ENCODE measurements around the gene STK39. TPM values are rescaled to one million over a fixed set of nuclear protein-coding genes. Genes with fewer than 3 reads are reported as not detected.

Gene STK39
- polyA plus RNA-seq, 4 donors, result 19.0 to 68.7 (median 41.3) TPM

DNA sequence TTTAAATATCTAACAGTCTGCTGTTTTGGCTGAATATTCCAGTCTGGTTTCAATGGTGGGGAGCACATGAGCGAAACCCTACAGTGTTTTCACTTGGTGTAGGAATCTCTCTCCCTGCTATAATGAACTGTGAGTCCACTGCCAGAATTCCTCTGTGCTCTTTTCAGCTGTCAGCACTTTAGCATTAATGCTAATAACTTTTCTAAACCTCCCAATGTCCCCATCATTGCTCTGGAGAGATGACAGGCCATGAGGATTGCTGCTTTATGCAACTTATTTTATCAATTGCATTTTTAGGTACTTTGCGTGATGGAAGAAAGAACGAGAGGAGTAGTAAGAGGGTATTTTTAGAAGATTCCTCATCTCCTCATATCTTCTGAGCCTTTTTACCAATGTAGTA, 25.3 kb downstream of the STK39 start:
- Histone ChIP-seq H3K27ac (ENCODE audit: low read depth in 1 of 3, low read length in 2 of 3) (peak overlapping the region in 2 of 3 donors; percentile 53 to 73), H3K4me1 (ENCODE audit: control insufficient read depth in 3 of 3, insufficient read depth in 2 of 3, low read depth in 1 of 3, low read length in 2 of 3) (peaks cover 3 to 23% (median 8%) of the 10 kb centered on the region in 3 donors), H3K36me3 (ENCODE audit: control insufficient read depth in 3 of 3, insufficient read depth in 2 of 3, low read depth in 1 of 3, low read length in 3 of 3) (no peaks in the 10 kb centered on the region), H3K9me3 (ENCODE audit: control insufficient read depth in 2 of 2, insufficient read depth in 1 of 2, low read depth in 1 of 2, low read length in 1 of 2) (no peaks in the 10 kb centered on the region), H3K27me3 (ENCODE audit: control insufficient read depth in 3 of 3, insufficient read depth in 3 of 3, low read length in 3 of 3) (no peaks in the 10 kb centered on the region), H3K4me3 (ENCODE audit: low read depth in 1 of 3, low read length in 3 of 3) (no peak overlapping the region)
- no peak for FAIRE-seq
- WGBS, 3 donors, result 93 to 95% (median 94%) methylated on average over 3 of the region's 3 CpGs
- no peak for DNase-seq

DNA sequence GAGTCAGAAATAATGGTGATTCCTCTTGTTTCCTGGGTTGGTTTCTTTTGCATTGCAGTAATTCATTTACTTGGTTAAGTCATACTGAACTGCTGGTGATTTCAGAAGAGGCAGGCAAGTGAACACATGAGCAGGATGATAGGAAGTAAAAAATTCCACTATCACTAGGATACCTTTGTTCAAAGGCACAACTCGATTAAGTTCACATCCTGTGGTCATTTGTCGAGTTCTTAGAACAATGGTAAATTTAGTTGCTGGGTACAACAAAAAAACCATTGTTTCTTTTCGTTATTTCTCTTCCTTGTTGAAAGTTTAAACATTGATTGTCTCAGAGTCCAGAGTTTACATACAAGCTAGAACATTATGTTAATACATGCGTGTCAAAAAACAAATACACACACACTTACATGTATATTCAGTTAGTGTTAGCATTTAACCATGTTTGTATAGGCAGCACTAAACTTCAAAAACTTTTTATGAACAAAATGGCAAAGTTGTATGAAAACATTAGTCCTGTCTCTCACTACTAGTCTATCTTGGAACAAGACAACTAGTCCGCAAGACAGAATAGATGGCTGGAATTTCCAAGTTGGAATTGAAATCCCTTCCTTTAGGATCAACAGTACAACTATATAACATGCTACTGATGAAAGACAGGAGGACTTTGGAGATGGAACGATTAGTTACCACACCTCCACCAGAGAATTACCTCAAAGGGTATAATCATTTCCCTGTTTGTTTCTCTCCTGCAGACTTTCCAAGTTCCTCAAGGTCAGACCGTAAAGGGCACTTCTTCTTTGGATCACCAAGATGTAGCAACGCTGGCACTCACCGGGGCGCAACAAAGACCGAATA, 26.2 kb downstream of the STK39 start:
- Histone ChIP-seq H3K27ac (ENCODE audit: low read depth in 1 of 3, low read length in 2 of 3) (peak overlapping the region; percentile 68 to 76 (median 75)), H3K4me3 (ENCODE audit: low read depth in 1 of 3, low read length in 3 of 3) (no peak overlapping the region), H3K36me3 (ENCODE audit: control insufficient read depth in 3 of 3, insufficient read depth in 2 of 3, low read depth in 1 of 3, low read length in 3 of 3) (peaks cover 0 to 3% (median 0%) of the 10 kb centered on the region in 3 donors), H3K4me1 (ENCODE audit: control insufficient read depth in 3 of 3, insufficient read depth in 2 of 3, low read depth in 1 of 3, low read length in 2 of 3) (peaks cover 3 to 23% (median 12%) of the 10 kb centered on the region in 3 donors), H3K9me3 (ENCODE audit: control insufficient read depth in 2 of 2, insufficient read depth in 1 of 2, low read depth in 1 of 2, low read length in 1 of 2) (no peaks in the 10 kb centered on the region), H3K27me3 (ENCODE audit: control insufficient read depth in 3 of 3, insufficient read depth in 3 of 3, low read length in 3 of 3) (no peaks in the 10 kb centered on the region)
- FAIRE-seq (no peak), DNase-seq (peak; percentile 69 to 77)
- 18 to 62% (median 29%) methylated on average over 11 of the region's 11 CpGs for WGBS, 3 donors

DNA sequence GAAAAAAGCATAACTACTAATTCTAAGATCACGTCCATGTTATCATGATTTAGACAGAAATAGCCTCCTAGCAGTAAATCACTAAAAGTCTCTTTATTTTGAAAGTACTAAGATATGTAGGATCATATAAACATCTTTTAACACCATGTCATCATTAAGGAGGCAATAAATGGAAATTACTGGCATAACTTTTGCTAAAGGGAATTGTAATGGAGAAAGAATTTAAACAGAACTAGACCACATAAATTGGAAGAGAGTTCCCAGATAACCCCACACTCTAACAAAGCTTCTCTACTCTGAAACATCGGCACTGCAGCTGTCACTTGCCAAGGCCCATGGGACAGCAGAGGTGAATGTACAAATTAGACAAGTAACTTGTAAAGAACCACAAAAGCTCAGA, 29.5 kb downstream of the STK39 start:
- WGBS, 3 donors, result 60 to 65% (median 62%) methylated on average over 2 of the region's 2 CpGs
- Histone ChIP-seq H3K9me3 (ENCODE audit: control insufficient read depth in 2 of 2, insufficient read depth in 1 of 2, low read depth in 1 of 2, low read length in 1 of 2) (no peaks in the 10 kb centered on the region), H3K27ac (ENCODE audit: low read depth in 1 of 3, low read length in 2 of 3) (peak overlapping the region in 1 of 3 donors; percentile 32), H3K27me3 (ENCODE audit: control insufficient read depth in 3 of 3, insufficient read depth in 3 of 3, low read length in 3 of 3) (no peaks in the 10 kb centered on the region), H3K4me1 (ENCODE audit: control insufficient read depth in 3 of 3, insufficient read depth in 2 of 3, low read depth in 1 of 3, low read length in 2 of 3) (peaks cover 14 to 24% (median 17%) of the 10 kb centered on the region in 3 donors), H3K36me3 (ENCODE audit: control insufficient read depth in 3 of 3, insufficient read depth in 2 of 3, low read depth in 1 of 3, low read length in 3 of 3) (peaks cover 0 to 6% (median 0%) of the 10 kb centered on the region in 3 donors), H3K4me3 (ENCODE audit: low read depth in 1 of 3, low read length in 3 of 3) (no peak overlapping the region)
- DNase-seq, result no peak
- no peak for FAIRE-seq

DNA sequence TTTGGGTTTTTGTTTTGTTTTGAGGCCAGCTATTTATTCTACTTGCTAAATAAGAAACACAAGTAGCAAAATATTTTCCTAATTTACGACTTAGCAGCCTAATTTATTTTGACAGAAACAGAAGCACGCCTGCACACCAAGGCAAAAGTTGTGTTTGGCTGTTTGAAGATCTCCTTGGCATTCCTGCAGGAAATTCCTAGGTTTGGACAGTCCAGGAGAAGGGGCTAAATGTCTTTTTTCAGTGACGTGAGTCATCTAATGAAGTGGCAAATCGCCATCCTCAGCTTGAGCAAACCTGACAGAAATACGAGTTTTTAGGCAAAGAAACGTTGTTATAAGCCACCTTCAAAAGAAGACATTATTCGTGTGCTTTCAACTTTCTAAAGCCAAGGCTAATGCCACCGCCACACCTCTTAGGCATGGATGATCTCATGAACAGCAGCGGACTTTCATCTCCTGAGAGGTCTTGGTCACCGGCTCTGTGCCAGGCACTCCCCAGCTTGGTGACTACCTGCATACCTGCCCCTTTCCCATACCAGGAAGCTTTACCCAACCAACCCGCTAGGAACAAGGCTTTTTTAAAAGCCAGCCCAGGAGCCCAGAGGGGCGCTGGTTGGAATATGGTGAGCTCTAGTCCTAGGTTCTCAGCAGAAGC, 30.9 kb downstream of the STK39 start:
- peak overlapping the region in 2 of 3 donors; percentile 91 to 94 for H3K27ac ChIP-seq (ENCODE audit: low read depth in 1 of 3, low read length in 2 of 3)
- H3K9me3 ChIP-seq (ENCODE audit: control insufficient read depth in 2 of 2, insufficient read depth in 1 of 2, low read depth in 1 of 2, low read length in 1 of 2), result no peaks in the 10 kb centered on the region
- 22 to 72% (median 36%) methylated on average over 12 of the region's 12 CpGs for WGBS, 3 donors
- H3K36me3 ChIP-seq (ENCODE audit: control insufficient read depth in 3 of 3, insufficient read depth in 2 of 3, low read depth in 1 of 3, low read length in 3 of 3), result peaks cover 0 to 6% (median 0%) of the 10 kb centered on the region in 3 donors
- H3K4me1 ChIP-seq (ENCODE audit: control insufficient read depth in 3 of 3, insufficient read depth in 2 of 3, low read depth in 1 of 3, low read length in 2 of 3), result peaks cover 18 to 35% (median 22%) of the 10 kb centered on the region in 3 donors
- DNase-seq (peak in 1 of 2 donors; percentile 98), FAIRE-seq (no peak)
- no peaks in the 10 kb centered on the region for H3K27me3 ChIP-seq (ENCODE audit: control insufficient read depth in 3 of 3, insufficient read depth in 3 of 3, low read length in 3 of 3)
- no peak overlapping the region for H3K4me3 ChIP-seq (ENCODE audit: low read depth in 1 of 3, low read length in 3 of 3)

DNA sequence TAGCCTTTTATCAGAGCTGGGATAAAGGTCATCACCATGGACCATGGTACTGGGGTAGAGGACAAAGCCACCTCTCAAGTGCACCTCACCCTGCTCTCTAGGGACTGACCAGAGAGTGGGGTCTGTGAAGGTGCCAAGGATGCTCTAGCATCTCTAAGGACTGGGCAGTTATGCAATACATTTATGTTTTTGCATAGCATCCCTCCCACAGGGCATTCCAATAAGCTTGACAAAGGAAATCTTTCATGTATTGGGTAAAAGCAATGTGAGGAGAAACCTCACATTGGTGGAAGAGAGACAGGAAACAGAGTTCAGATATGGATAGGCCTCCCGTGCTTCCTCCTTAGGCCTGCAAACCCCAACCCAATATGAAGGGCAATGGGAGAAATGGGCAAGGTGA, 31.6 kb downstream of the STK39 start:
- FAIRE-seq (no peak), DNase-seq (no peak)
- WGBS, 3 donors, result 49 to 65% (median 50%) methylated on average over 1 of the region's 1 CpG

DNA sequence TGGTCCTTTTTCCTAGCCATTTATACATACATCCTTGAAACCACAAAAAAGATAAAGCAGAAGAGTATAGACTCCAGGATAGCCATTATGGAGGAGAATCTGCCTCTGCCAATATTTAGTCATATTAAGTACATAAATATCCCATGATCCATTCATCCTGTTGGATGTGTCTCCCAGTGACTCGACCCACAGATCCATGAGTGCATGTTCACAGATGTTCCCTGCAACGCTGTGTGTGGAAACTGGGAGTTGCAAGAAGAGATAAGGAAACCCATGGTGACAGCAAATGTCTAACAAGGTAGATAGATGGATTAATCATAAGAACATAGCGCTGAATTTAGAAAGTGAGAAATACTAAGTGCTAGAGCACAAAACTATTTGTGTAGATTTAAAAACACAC, 34.5 kb downstream of the STK39 start:
- no peaks in the 10 kb centered on the region for H3K9me3 ChIP-seq (ENCODE audit: control insufficient read depth in 2 of 2, insufficient read depth in 1 of 2, low read depth in 1 of 2, low read length in 1 of 2)
- no peak overlapping the region for H3K4me3 ChIP-seq (ENCODE audit: low read depth in 1 of 3, low read length in 3 of 3)
- H3K27ac ChIP-seq (ENCODE audit: low read depth in 1 of 3, low read length in 2 of 3), result peak overlapping the region in 1 of 3 donors; percentile 75
- 66 to 72% (median 69%) methylated on average over 3 of the region's 3 CpGs for WGBS, 3 donors
- peaks cover 16 to 26% (median 23%) of the 10 kb centered on the region in 3 donors for H3K4me1 ChIP-seq (ENCODE audit: control insufficient read depth in 3 of 3, insufficient read depth in 2 of 3, low read depth in 1 of 3, low read length in 2 of 3)
- FAIRE-seq (no peak), DNase-seq (no peak)
- peaks cover 0 to 12% (median 0%) of the 10 kb centered on the region in 3 donors for H3K36me3 ChIP-seq (ENCODE audit: control insufficient read depth in 3 of 3, insufficient read depth in 2 of 3, low read depth in 1 of 3, low read length in 3 of 3)
- no peaks in the 10 kb centered on the region for H3K27me3 ChIP-seq (ENCODE audit: control insufficient read depth in 3 of 3, insufficient read depth in 3 of 3, low read length in 3 of 3)

More for the DNA sequence above, 31.6 kb downstream of the STK39 start:
- Histone ChIP-seq H3K27me3 (ENCODE audit: control insufficient read depth in 3 of 3, insufficient read depth in 3 of 3, low read length in 3 of 3) (no peaks in the 10 kb centered on the region), H3K27ac (ENCODE audit: low read depth in 1 of 3, low read length in 2 of 3) (peak overlapping the region in 2 of 3 donors; percentile 91 to 94), H3K4me1 (ENCODE audit: control insufficient read depth in 3 of 3, insufficient read depth in 2 of 3, low read depth in 1 of 3, low read length in 2 of 3) (peaks cover 18 to 34% (median 23%) of the 10 kb centered on the region in 3 donors), H3K9me3 (ENCODE audit: control insufficient read depth in 2 of 2, insufficient read depth in 1 of 2, low read depth in 1 of 2, low read length in 1 of 2) (no peaks in the 10 kb centered on the region), H3K4me3 (ENCODE audit: low read depth in 1 of 3, low read length in 3 of 3) (no peak overlapping the region), H3K36me3 (ENCODE audit: control insufficient read depth in 3 of 3, insufficient read depth in 2 of 3, low read depth in 1 of 3, low read length in 3 of 3) (peaks cover 0 to 6% (median 0%) of the 10 kb centered on the region in 3 donors)

DNA sequence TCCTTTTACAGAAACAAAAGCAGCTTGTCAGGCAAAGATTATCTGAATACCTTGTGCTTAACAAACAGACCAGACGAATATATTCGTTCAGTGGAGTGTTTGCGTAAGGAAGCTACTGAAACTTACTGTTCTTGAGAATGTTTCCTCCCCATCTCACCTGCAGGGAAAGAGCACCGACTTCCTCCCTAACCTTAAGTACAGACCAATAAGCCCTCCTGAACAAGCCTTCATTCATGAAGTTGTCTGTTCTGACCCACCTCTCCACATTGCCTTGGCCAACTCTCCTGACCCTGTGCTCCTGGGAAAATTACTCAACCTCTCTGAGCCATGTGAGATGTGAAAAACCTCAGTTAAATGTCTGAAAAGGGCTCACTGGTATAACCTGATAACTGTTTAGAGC, 35.2 kb downstream of the STK39 start:
- no peaks in the 10 kb centered on the region for H3K9me3 ChIP-seq (ENCODE audit: control insufficient read depth in 2 of 2, insufficient read depth in 1 of 2, low read depth in 1 of 2, low read length in 1 of 2)
- peaks cover 18 to 29% (median 23%) of the 10 kb centered on the region in 3 donors for H3K4me1 ChIP-seq (ENCODE audit: control insufficient read depth in 3 of 3, insufficient read depth in 2 of 3, low read depth in 1 of 3, low read length in 2 of 3)
- peaks cover 0 to 12% (median 0%) of the 10 kb centered on the region in 3 donors for H3K36me3 ChIP-seq (ENCODE audit: control insufficient read depth in 3 of 3, insufficient read depth in 2 of 3, low read depth in 1 of 3, low read length in 3 of 3)
- no peak for FAIRE-seq
- WGBS, 3 donors, result 21 to 50% (median 37%) methylated on average over 4 of the region's 4 CpGs
- DNase-seq, result no peak
- no peak overlapping the region for H3K4me3 ChIP-seq (ENCODE audit: low read depth in 1 of 3, low read length in 3 of 3)
- H3K27me3 ChIP-seq (ENCODE audit: control insufficient read depth in 3 of 3, insufficient read depth in 3 of 3, low read length in 3 of 3), result no peaks in the 10 kb centered on the region
- H3K27ac ChIP-seq (ENCODE audit: low read depth in 1 of 3, low read length in 2 of 3), result peak overlapping the region; percentile 75 to 92 (median 92)

DNA sequence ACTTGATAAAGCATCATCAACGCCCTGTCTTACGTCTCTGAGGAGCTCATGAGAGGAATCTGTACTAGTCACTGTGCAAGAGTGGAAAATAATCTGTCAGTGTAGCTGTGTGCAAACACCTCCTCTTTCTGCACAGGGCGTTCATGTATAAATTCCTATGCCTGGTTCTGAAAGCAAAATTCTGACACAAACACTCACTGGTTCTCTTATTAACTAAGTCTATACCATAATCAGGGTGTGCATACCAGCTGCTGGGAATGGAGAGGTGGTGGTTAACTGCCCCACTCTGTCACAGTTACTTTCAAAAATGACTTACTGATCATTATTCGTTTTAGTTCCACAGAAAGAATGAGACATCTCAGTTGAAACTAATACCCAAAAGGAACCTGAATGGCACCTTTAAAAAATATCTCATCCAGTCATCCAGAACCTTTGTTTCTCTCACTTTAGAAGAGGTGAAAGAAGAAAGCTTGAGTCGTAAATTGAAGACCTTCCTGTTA, 35.7 kb downstream of the STK39 start:
- Histone ChIP-seq H3K4me3 (ENCODE audit: low read depth in 1 of 3, low read length in 3 of 3) (no peak overlapping the region), H3K9me3 (ENCODE audit: control insufficient read depth in 2 of 2, insufficient read depth in 1 of 2, low read depth in 1 of 2, low read length in 1 of 2) (no peaks in the 10 kb centered on the region), H3K36me3 (ENCODE audit: control insufficient read depth in 3 of 3, insufficient read depth in 2 of 3, low read depth in 1 of 3, low read length in 3 of 3) (peaks cover 0 to 11% (median 2%) of the 10 kb centered on the region in 3 donors), H3K27ac (ENCODE audit: low read depth in 1 of 3, low read length in 2 of 3) (peak overlapping the region; percentile 75 to 92 (median 92)), H3K27me3 (ENCODE audit: control insufficient read depth in 3 of 3, insufficient read depth in 3 of 3, low read length in 3 of 3) (no peaks in the 10 kb centered on the region), H3K4me1 (ENCODE audit: control insufficient read depth in 3 of 3, insufficient read depth in 2 of 3, low read depth in 1 of 3, low read length in 2 of 3) (peaks cover 18 to 29% (median 23%) of the 10 kb centered on the region in 3 donors)
- FAIRE-seq, result no peak
- 36 to 52% (median 39%) methylated on average over 5 of the region's 5 CpGs for WGBS, 3 donors
- no peak for DNase-seq
